Raji (cell line): ENCODE data around the gene ME2.

Experiments
- POLR2A ChIP-seq: IDR thresholded peaks from 2 replicates; pipeline ENCODE4 v1.6.1; 2011; ENCODE audit warnings: low read depth, low read length, control low read depth; ENCODE audit not compliant: insufficient read depth

Gene ME2

GRCh38 chr18:50855976-50856757 lies 22.8 kb upstream of the ME2 start:
- TF ChIP-seq POLR2A, result no peak

- no peak for TF ChIP-seq POLR2A
Observed at GRCh38 chr18:50857694-50858093, 21.2 kb upstream of the ME2 start.

DNA sequence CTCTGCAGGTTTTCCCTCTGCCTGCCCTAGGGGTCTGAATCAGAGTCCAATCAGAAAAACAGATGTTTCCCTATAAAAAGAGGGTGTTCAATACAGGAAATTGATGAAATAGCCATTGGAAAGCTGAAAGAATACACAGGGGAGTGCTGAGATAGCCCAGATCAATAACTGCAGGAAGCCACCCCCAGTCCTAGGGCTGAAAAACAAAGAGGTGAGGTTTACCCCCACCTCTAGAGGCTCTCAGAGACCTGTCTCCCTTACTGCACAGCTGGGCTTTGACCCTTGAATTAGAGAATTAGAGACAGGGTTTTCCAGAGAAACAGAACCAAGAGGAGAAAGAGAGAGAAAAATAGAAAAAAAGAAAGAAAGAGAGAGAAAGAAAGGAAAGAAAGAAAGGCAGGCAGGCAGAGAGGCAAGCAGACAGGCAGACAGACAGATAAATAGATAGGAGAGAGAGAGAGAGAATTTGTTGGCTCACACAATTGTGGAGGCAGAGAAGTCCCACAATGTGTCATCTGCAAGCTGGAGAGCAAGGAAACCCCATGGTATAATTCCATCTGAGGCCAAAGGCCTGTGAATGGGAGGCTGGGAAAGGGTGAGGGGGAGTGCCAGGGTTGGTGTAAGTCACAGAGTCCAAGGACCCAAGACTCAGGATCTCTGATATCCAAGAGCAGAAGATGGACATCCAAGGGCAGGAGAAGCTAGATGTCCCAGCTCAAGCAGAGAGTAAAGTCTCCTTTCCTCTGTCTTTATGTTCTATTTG lies 18.9 kb upstream of the ME2 start:
- no peak for TF ChIP-seq POLR2A

DNA sequence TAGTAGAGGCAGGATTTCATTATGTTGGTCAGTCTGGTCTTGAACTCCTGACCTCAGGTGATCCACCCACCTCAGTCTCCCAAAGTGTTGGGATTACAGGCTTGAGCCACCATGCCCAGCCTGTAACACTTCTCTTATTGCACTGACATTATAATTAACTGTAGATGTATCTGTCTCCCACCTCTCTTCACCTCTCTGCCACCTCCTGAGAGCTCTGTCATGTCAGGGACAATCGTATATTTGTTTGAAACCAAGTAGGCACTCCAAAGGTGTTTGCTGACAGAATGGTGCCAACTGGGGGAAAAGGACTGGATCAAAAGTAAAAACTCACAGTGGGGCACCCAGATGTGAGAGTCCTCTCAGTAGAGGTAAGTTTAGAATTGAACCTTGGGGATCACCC lies 17.3 kb upstream of the ME2 start:
- TF ChIP-seq POLR2A, result no peak

- TF ChIP-seq POLR2A, result no peak
Observed at GRCh38 chr18:50862401-50862800, 16.5 kb upstream of the ME2 start.

DNA sequence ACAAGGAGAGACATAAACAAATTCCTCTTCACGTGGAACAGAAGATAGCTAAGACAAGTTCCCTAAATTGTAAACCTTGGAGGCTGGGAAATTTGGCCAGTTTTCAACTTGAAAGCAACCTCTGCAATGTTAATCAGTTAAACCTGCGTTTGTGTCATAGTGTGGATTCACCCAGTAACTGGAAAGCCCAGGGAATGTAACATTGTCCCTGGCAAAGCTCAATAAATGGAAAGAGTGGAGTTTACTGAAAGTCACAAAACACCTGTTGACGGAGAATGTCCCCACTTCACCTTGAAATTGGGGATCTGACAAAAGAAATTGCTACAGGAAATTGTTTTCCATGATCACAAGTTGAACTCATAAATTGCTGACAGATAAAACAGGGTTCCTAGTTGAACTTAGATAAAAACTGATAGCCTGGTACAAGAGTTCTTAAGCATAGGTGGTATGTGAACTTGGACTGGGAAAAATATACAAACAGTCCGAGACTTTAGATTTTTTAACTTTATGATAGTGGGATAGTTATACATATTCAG lies 15.0 kb upstream of the ME2 start:
- no peak for TF ChIP-seq POLR2A

DNA sequence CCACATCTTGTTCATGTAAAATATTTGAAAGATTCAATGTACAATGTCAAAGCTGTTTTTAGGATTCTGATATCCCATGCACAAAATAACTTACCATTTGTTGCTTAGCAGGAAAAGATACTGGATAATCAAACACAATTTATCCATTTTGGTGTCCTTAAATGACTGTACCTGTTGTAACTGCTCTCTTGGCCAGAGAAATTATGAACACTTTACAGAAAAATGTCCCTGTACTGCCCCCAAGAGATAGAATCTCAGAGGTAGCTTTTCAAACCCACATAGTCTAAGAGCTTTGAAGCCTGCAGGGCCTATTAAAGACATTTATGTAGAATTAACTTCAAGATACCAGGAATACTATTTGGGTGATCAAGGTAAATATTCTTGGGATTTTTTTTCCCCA lies 12.2 kb upstream of the ME2 start:
- no peak for TF ChIP-seq POLR2A

- TF ChIP-seq POLR2A, result no peak
Observed at GRCh38 chr18:50869150-50869549, 9.8 kb upstream of the ME2 start.

DNA sequence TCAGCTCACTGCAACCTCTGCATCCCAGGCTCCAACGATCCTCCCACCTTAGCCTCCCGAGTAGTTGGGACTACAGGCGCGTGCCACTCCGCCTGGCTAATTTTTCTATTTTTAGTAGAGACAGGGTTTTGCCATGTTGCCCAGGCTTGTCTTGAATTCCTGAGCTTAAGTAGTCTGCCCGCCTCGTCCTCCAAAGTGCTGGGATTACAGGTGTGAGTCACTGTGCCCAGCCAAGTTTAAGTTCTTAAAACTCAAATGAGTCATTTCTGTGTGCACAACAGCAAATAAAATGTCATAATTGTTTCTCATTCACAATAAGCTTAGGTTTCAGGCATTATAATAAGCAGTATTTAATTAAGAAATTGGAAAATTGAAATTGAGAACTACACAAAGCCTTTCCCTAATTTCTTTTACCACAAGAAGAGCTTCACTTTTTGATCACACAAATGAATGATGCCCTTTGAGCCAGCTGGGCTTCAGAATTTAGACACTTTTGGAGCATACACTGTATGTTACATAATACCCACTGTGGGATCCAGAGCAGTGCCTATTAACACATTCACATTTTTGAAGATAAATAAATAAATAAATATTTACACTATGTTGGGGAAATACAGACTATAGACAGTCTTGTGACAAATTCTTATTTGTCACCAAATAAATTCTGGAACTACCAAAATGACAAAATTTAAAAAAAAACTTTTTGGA lies 8.6 kb upstream of the ME2 start:
- no peak for TF ChIP-seq POLR2A

DNA sequence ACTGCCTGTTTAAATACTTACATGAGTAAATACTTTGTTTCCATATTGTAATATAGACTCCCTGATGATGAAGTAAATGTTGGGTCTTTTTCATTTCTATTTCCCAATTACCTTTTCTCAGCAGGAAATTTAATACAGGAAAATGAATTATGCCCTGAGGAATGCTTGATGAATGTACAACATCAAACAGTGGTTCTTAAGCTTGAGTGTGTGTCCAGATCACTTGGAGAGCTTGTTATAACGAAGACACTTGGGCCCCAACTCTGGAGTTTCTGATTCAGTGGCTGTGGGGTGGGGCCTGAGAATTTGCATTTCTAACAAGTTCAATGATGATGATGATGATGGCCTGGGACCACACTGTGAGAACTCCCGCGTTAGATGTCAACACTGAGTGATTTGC lies 7.1 kb upstream of the ME2 start:
- TF ChIP-seq POLR2A, result no peak

GRCh38 chr18:50875966-50876536 lies 2.9 kb upstream of the ME2 start:
- TF ChIP-seq POLR2A, result no peak

DNA sequence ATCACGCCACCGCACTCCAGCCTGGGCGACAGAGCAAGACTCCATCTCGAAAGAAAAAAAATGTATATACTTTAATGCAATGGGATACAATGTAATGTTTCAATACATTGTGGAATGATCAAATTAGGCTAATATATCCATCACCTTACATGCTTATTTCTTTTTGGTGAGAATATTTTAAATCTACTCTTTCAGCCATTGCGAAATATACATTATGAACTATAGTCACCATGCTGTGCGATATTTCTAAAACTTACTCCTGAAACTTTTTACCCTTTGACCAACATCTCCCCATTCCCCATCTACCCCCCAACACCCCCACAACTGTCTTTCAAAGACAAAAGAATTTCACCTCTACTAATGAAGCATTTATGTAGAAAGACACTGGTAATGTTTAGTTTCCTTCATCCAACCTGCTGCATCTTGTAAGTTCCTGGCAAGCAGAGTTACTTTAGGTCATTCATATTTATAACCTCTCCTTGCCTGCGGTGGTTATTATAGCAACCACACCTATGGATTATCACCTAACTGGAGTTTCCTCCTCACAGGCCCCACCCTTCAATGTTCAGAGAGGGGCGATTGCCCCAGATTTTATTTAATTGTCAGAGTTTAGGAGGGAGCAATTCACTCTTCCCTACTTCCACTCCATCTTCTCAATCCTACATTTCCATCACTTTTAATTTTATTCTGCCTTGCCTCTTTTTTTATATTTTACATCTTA lies 1.2 kb upstream of the ME2 start:
- TF ChIP-seq POLR2A, result no peak

GRCh38 chr18:50879302-50880118 lies 592 bp downstream of the ME2 start:
- TF ChIP-seq POLR2A, result no peak

DNA sequence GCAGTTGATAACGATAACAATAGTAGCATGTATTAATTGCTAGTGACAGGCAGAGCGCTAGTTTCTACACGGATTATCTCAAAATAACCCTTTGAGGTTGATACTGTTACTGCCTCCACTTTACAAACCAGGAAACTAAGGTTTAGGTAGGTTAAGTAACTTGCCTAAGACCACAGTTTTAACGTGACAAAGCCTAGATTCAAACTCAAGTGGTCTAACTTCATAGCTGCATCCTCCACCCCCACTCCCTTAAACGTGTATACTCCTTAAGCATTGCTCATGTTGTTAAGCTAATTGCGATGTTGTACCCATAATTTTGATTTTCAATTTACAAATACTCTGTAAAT lies 1.2 kb downstream of the ME2 start:
- TF ChIP-seq POLR2A, result no peak
